Left lobe of liver (tissue), 2 donors: ENCODE measurements around the gene HPCA. TPM values are rescaled to one million over a fixed set of nuclear protein-coding genes. Genes with fewer than 3 reads are reported as not detected.

Source experiments
- ATAC-seq: fragments of 200-7000 bp; cut with Tn5 transposase; one replicate; pipeline ENCODE4 v1.9.1; 2020; ENCODE audit warnings: mild to moderate bottlenecking, moderate library complexity
- DNase-seq: peaks from one replicate; pipeline ENCODE4 v3.0.0-alpha.2; 2020; ENCODE audit warnings: low spot score
- total RNA-seq: library from RNA; stranded (reverse); gene quantifications from one replicate; pipeline ENCODE4 v1.2.1, GENCODE V29; 2021
- donor health status: DM: no; HTN: no; CAD: no; lungs with moderate emphysema.
- donor health status: DM: no; HTN: yes; CAD: no.

HPCA gene
- total RNA-seq: not detected

GRCh38 chr1:32886004-32886827, at the start of gene HPCA:
Gene HPCA, plus strand, starts transcription at chr1:32886491. Its CDS starts 2,408 bp downstream, at chr1:32888899.
- ATAC-seq (peak; percentile 78), DNase-seq (no peak)

DNA sequence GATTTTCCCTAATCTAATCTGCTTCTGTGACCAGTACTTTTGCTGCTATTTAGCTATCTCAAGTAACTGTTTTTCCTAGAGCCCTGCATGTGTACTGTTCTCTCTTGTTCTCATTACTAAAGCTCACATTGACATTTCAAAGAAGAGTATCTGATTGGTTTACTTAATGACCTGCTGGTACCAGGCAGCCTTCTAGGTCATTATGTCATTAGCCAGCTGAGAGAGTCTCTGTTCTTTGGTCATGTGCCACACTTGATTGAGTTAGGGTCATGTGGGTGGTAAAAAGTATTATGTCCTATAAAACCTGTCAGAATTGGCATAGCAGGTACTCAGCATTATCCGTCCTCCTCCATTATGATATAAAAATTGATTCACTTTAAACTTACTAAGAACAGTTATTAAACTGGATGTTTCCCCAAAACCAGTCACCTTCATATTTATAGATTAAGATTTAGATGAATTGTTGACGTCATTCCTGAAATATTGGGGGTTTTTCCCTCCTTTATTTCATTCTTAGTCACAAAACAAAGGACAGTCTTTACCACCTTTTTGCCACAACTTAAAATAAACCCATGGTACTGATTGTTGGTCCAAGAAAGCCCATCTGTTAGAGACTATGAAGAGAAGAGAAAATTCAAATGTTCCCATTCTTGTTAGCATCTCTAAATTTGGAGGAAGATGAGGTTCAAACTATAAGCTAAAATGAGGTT, 37.8 kb upstream of the HPCA start:
- ATAC-seq (no peak), DNase-seq (no peak)

GRCh38 chr1:32855861-32856617, 30.3 kb upstream of the HPCA start:
- no peak for DNase-seq
- no peak for ATAC-seq

- no peak for DNase-seq
- no peak for ATAC-seq
These were observed 28.2 kb upstream of the HPCA start for GRCh38 chr1:32858136-32858535.

GRCh38 chr1:32858791-32859190, 27.5 kb upstream of the HPCA start:
- no peak for ATAC-seq
- DNase-seq: no peak

DNA sequence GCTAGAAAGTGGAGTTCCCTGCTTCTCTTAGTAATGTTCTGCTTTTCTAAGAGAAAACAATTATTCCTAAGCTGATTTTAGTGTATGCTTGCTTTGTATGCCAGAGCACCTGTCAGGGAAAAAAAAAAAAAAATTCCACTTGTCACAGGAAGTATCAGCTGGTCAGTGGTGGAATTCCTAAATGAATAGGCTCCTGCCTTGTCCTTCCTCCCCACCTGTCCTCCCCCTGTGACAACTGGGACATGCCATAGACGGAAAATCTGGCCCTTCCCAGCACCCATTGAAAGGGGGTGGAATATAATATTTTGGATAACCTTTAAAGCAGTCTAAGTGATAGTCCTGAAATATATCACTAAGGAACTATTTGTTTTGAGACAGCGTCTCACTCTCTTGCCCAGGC, 26.4 kb upstream of the HPCA start:
- ATAC-seq: no peak
- DNase-seq: no peak

DNA sequence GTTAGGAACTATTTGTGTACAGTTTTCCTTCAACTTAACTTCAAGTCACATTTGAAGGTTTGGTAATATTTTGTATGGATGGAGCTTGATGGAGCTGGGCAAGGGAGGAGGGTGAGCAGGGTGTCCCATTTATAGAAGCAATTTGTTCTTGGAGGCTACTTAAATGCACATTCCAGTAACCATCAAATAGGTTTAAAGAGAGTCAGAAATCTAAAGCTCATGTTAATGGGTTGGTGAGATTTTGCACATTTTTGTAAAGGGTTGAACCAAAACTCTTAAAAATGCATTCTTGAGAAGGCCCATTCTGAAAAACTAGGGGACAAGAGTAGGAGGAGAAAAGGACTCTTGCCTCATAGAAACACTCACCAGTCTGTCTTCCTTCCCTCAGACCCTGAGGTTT, 25.7 kb upstream of the HPCA start:
- ATAC-seq (no peak), DNase-seq (no peak)

GRCh38 chr1:32861904-32862695, 24.2 kb upstream of the HPCA start:
- no peak for ATAC-seq
- DNase-seq: peak; percentile 18

DNA sequence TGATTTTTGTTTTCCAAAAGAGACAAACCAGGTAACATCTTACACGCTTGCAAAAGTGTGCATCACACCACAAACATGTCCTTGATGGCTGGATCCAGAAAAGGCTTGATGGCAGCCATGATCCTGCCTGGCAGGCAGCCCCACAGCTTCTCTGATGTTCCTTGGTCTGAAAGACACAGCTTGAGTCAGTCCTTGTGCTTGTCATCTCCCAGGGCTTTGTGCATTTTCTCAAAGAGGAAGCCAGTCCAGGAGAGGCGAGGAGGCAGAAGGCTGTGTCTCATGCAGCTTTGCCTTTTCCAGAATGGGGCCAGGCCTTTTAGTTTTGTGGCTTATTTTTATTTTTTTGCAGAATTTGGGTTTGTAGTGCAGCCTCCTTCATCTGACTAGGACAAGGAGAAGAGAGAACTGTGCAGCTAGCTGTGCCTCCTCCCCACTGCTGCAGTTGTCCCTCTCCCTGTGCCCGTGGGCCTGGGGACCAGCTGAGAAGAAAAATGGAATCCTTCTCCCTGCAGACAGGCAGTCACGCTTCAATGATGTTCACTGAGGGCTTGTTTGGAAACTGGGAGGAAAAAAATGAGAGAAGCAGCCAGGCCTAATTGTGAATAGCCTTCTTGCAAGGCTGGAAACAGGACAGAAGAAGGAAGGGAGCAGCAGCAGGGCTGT, 22.9 kb upstream of the HPCA start:
- ATAC-seq: no peak

DNA sequence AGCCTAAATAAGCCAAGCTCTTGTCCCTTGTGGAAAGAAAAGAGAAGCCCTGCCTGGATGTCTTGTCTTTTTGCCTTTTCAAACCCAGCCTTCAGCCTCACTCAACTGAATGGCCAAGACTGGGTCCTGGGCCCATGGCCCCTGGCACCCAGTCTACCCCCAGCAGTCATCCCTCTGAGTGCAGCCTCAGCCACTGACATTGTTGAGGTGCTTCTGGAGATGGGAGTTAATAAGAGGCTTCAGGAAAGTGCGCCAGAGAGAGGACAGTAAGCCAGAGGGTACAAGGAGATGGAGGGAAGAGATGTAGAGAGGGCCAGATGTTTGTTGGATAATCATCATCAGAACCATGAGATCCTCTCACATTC, 22.4 kb upstream of the HPCA start:
- ATAC-seq: no peak
- peak; percentile 40 for DNase-seq

More for the DNA sequence above, 22.9 kb upstream of the HPCA start:
- DNase-seq: peak; percentile 33

GRCh38 chr1:32864375-32865019, 21.8 kb upstream of the HPCA start:
- peak; percentile 92 for ATAC-seq

DNA sequence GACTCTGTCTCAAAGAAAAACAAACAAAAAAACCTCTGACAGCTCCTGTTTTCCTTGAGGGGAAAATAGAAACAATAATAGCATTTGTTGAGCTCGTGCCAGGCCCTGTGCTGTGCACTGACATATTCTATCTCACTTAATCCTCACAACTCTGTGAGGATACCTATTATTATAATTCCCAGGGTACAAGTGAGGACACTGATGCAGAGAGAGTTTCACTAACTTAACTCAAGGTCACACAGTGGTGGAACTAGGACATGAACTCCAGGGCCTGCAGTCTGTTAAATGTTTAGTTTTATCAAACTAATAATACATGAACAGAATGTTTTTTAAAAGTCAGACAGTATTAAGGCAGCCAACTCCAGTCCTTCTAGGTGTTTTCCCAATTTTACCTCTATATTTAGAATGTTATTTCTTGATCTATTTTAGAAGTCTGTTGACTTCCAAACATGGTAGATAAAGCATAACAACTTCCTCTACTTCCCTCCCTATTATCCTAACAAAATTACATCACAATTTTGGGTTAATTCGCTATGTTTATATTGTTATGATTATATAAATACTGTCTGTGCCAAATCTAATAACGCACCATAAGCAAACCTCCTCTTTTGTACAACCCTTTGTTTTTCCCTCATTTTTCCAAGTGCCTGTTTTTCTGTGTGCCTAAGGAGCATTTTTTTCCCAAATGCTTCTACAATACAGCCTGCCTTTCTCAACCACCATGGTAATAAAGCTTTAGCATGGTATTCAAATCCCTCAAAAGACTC, 20.5 kb upstream of the HPCA start:
- ATAC-seq (no peak), DNase-seq (peak; percentile 36)

More at GRCh38 chr1:32864375-32865019, 21.8 kb upstream of the HPCA start:
- DNase-seq: peak; percentile 88

GRCh38 chr1:32867151-32867550, 19.1 kb upstream of the HPCA start:
- peak; percentile 35 for DNase-seq

GRCh38 chr1:32867671-32868070, 18.6 kb upstream of the HPCA start:
- DNase-seq (peak; percentile 10), ATAC-seq (no peak)

More at GRCh38 chr1:32867151-32867550, 19.1 kb upstream of the HPCA start:
- ATAC-seq: no peak

DNA sequence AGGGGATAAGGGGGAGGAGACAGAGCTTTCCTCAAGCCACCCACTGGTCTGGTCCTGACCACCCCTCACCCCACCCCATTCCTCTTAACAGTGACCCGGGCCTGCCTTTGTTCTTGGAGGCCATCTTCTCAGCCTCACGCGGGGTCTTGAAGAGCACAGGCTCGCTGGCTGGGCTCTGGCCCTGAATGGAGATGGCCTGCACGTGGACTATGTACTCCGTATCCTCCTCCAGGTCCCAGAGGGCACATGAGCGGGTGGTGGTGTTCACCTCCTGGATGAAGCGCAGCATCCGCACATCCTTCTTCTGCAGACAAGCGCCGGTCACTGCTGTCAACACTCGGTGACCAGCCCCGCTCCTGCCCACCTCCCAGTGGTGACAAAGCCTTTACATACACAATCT, 18.2 kb upstream of the HPCA start:
- ATAC-seq: no peak
- DNase-seq: peak; percentile 33

- ATAC-seq: no peak
- peak; percentile 33 for DNase-seq
These were observed 17.4 kb upstream of the HPCA start for GRCh38 chr1:32868806-32869455.

GRCh38 chr1:32869923-32870614, 16.2 kb upstream of the HPCA start:
- DNase-seq (peak; percentile 40), ATAC-seq (peak; percentile 22)
